ENCODE data around the gene APLF. TPM values are rescaled to one million over a fixed set of nuclear protein-coding genes. Genes with fewer than 3 reads are reported as not detected.

The APLF gene
- total RNA-seq (2014; rRNA removed; shearing (Covaris generic)): 3.7 and 6.6 TPM in 2 replicates
- 2.4 and 3.0 TPM in 2 replicates for polyA plus RNA-seq (2016; fragmentation: Nextera tagmentation; extraction: Ambion mirVana)
- long read RNA-seq, partial matches to known transcripts: 0 of 4 reads
- long read RNA-seq, other reads (novel, unspliced or antisense): 2 of 4 reads

GRCh38 chr2:68467077-68467960 lies at the start of gene APLF, which contains the start of gene FBXO48:
Gene APLF, plus strand, starts transcription at chr2:68467585. Its CDS starts 147 bp downstream, at chr2:68467732.
Gene FBXO48, minus strand, starts transcription at chr2:68467294. Its CDS starts 2,149 bp downstream, at chr2:68465145.
- DNase-seq (ENCODE audit: low spot score): peak; percentile 99
- no peaks in the 10 kb centered on the region for H3K27me3 Mint-ChIP-seq (ENCODE audit: insufficient read depth, low read depth, poor library complexity)
- H3K36me3 ChIP-seq (ENCODE audit: insufficient read depth): no peaks in the 10 kb centered on the region
- H3K4me3 ChIP-seq: peak within 1 kb of the TSS; percentile 90
- H3K9me2 ChIP-seq (ENCODE audit: insufficient read depth): no peaks in the 10 kb centered on the region
- peaks cover 11% of the 10 kb centered on the region; the same call in 2 of the 3 replicates for H3K4me1 Mint-ChIP-seq
- no peaks in the 10 kb centered on the region for H3K9me3 Mint-ChIP-seq
- peak within 1 kb of the TSS; percentile 99 for H3K4me3 Mint-ChIP-seq
- H3F3A ChIP-seq (replicated peaks; ENCODE audit: low read depth): no peaks in the 10 kb centered on the region
- peak within 1 kb of the TSS; percentile 93 for H2AFZ ChIP-seq
- peak; percentile 96 for ATAC-seq
- peak within 1 kb of the TSS; percentile 87 for H3K4me2 ChIP-seq
- H3K27me3 ChIP-seq (ENCODE audit: insufficient read depth): no peaks in the 10 kb centered on the region
- H3K27ac ChIP-seq (ENCODE audit: low read depth): peak within 1 kb of the TSS; percentile 41
- peaks cover 31% of the 10 kb centered on the region for H3K79me2 ChIP-seq (replicated peaks; ENCODE audit: insufficient read depth)
- TF ChIP-seq JUNB (IDR thresholded peaks at IDR 0.05; ENCODE audit: unreplicated experiment): no peak
- peak; percentile 80 for TF ChIP-seq CREB1 (CRISPR knock-in tag; IDR thresholded peaks at IDR 0.05; ENCODE audit: low read depth)
- no peak for TF ChIP-seq CTCF (conservative IDR thresholded peaks at IDR 0.05; ENCODE audit: low read depth in 2 of 2)
- no peak for TF ChIP-seq STAT1 (IDR thresholded peaks at IDR 0.05; ENCODE audit: unreplicated experiment)
- TF ChIP-seq, protein P1, sequence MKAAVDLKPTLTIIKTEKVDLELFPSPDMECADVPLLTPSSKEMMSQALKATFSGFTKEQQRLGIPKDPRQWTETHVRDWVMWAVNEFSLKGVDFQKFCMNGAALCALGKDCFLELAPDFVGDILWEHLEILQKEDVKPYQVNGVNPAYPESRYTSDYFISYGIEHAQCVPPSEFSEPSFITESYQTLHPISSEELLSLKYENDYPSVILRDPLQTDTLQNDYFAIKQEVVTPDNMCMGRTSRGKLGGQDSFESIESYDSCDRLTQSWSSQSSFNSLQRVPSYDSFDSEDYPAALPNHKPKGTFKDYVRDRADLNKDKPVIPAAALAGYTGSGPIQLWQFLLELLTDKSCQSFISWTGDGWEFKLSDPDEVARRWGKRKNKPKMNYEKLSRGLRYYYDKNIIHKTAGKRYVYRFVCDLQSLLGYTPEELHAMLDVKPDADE (IDR thresholded peaks at IDR 0.05): peak; percentile 90; the same call in 1 of the 2 replicates
- TF ChIP-seq POLR2AphosphoS5 (IDR thresholded peaks at IDR 0.05; ENCODE audit: low read depth): peak; percentile 79
- TF ChIP-seq NANOG (IDR thresholded peaks at IDR 0.05; ENCODE audit: borderline replicate concordance): no peak
- TF ChIP-seq, protein P2, sequence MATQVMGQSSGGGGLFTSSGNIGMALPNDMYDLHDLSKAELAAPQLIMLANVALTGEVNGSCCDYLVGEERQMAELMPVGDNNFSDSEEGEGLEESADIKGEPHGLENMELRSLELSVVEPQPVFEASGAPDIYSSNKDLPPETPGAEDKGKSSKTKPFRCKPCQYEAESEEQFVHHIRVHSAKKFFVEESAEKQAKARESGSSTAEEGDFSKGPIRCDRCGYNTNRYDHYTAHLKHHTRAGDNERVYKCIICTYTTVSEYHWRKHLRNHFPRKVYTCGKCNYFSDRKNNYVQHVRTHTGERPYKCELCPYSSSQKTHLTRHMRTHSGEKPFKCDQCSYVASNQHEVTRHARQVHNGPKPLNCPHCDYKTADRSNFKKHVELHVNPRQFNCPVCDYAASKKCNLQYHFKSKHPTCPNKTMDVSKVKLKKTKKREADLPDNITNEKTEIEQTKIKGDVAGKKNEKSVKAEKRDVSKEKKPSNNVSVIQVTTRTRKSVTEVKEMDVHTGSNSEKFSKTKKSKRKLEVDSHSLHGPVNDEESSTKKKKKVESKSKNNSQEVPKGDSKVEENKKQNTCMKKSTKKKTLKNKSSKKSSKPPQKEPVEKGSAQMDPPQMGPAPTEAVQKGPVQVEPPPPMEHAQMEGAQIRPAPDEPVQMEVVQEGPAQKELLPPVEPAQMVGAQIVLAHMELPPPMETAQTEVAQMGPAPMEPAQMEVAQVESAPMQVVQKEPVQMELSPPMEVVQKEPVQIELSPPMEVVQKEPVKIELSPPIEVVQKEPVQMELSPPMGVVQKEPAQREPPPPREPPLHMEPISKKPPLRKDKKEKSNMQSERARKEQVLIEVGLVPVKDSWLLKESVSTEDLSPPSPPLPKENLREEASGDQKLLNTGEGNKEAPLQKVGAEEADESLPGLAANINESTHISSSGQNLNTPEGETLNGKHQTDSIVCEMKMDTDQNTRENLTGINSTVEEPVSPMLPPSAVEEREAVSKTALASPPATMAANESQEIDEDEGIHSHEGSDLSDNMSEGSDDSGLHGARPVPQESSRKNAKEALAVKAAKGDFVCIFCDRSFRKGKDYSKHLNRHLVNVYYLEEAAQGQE (IDR thresholded peaks at IDR 0.05; ENCODE audit: unreplicated experiment): no peak
- H3K36me3 Mint-ChIP-seq (ENCODE audit: low read depth): no peaks in the 10 kb centered on the region
- H3K27ac Mint-ChIP-seq: peak within 1 kb of the TSS; percentile 95
- H3K4me1 ChIP-seq (ENCODE audit: insufficient read depth): peaks cover 9% of the 10 kb centered on the region; the same call in 1 of the 2 replicates
- H4K20me1 ChIP-seq (replicated peaks; ENCODE audit: insufficient read depth): no peaks in the 10 kb centered on the region; the same call in 1 of the 2 replicates
